Measurements from ENCODE around the gene TVP23B. TPM values are rescaled to one million over a fixed set of nuclear protein-coding genes. Genes with fewer than 3 reads are reported as not detected.
A peak's percentile ranks its signal among the peaks of the same experiment; 100 is the strongest.
"Not testable (repeated sequence)": the region's sequence is repeated elsewhere in the genome, so short reads cannot be mapped to it uniquely, and the experiment has no call there.

TVP23B gene
- total RNA-seq, 1 donor from 2014 or later: 38.3 TPM

DNA sequence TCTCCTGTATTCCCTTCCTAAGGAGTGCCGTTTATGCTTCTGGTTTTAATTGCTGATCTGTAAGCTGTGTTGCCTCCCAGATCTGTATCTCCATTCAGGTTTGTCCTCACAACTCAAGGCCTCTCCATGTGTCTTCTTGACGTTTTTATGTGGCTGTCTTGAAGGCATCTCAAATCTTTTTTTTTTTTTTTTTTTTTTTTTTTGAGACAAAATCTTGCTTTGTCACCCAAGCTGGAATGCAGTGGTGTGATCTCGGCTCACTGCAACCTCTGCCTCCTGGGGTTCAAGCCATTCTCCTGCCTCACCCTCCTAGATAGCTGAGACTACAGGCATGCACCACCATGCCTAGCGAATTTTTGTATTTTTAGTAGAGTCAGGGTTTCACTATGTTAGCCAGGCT is 13.9 kb downstream of the TVP23B start:
- not testable (repeated sequence) for DNase-seq

DNA sequence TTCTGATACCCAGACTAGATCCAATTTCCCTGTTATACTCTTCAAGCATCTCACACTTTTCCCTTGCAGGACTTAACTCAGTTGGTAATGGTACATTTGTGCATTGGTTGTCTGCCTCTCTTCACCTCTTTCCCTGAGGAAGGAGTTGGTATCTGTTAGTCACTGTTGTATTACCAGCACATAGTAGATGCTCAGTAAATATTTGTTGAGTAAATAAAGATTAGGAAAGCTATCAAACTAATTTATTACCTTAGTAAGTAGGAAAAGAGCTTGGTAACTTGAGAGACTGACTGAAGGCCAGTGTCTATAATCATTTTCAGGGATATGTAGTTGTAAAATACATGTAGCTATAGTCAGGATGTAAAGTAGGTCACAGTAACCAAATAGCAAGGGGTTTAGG is 15.9 kb downstream of the TVP23B start:
- DNase-seq: not testable (repeated sequence)

DNA sequence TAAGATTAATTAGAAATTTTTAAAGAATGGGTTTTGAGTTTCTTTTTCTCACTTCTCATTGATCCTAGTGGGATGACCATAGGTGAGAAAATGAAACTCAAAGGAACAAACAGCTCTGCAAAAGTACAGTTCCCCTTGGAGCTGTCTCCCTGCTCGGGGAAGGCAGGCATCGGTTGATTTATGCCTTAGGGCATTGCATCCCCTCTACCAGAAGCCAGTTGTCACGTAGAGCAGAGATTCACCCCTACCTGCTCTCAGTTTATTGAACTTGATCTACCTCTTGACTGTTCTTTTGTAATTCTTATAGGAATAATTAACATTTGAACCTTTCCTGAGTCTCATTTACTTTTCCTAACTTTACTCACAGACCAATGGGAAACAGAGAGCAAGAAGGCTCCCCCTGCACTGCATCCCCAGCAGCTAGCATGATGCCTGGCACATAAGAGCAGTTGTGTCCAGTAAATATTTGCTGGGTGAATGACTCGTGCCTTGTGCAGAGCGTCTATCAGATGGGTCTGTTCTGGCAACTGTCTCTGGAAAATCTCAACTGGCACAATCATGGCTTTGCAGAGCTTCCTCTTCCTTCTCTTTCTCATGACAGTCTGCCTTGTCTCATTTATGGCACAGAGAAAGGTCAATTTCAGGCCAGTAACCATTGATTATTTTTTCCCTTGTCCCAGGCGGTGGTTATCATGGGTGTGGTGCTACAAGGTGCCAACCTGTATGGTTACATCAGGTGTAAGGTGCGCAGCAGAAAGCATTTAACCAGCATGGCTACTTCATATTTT is 22.7 kb downstream of the TVP23B start:
- not testable (repeated sequence) for DNase-seq

DNA sequence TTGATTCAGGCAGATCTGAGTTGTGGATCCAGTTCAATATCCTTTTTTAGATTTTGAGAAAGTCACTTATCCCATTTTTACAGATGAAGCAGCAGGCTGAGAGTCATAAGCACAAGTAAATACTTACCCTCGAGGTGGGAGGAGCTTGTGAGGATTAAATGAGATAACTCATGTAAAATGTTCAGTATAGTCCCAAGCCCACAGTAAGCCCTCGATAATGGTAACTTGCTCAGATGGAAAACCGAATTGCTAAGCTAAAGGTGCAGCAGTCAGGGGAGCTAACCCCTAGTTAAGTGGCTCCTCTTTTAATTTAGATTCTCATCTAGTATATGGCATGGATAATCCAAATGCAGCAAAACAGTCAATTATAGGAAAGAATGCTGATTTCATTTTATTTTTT is 34.9 kb downstream of the TVP23B start:
- DNase-seq: not testable (repeated sequence)

DNA sequence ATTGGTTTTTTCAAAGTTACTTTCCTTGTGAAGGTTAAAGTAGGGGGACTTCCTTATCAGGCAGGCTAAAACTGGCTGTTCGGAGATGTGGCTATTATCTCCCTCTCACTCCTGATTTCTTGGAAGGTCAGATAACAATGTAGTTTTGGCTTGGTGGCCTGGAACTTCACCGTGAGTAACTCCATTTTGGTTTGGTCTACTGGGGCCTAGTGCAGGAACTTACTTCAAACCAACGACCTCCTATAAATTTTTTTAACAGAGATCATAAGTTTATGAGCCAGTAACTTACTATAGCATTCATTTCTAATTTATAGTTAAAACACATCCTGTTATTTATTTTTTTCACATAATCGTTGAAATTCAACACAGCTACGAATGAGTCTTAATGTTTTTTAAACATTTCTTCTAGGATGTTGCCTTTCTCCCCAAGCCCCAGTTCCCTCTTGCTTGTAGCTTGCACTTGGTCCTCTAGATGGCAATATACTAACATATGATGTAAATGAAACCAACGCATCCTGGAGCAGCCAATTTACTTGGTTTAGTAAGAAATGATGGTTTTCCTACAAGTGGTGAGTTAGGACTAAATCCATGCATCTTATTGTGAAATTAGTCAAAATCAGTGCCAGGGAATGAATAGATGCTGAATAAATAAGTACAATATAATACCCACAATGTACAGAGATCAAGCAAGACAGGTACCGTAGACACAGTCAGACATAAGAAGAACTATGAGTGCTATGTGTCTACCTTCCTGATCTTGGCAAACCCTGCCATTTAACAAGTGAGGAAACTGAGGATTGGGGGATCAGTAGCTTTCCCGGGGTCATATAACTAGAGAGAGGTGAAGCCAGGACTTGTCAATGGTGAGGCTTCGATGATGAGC is 35.7 kb downstream of the TVP23B start:
- peak; percentile 19 for DNase-seq

DNA sequence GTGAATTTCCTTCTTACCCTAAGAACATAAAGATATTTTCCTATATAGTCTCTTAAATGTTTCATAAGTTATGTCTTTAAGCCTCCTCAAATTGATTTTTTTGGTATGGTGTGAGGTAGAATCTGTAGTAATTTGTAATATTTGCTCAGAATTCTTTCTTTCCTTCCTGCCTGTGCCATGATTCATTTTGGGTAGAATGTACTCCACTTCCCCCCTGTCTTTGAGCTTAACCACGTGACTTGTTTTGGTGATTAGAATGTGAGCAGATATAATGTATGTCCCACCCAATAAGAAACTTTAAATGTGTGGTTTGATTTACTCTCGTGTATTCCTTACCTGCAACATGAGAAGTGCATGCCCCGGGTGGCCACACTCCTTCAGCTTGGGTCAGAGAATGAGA is 40.4 kb downstream of the TVP23B start:
- DNase-seq: not testable (repeated sequence)

DNA sequence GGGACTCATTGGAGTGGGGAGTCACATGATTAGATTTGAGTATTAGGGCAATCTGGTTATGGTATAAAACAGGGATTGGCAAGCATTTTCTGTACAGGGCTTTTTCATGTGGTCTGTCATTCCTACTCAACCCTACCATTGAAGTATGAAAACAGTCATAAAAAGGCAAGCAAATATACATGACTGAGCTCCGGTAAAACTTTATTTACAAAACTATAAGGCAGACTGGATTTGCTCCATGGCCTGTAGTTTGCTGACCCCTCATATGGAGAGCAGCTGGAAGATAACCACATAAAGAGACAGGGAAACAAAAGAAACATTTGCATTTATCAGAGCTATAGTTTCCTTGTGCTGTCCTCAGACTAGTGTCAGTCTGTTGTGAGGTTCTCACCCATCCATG is 46.6 kb downstream of the TVP23B start:
- DNase-seq: not testable (repeated sequence)

DNA sequence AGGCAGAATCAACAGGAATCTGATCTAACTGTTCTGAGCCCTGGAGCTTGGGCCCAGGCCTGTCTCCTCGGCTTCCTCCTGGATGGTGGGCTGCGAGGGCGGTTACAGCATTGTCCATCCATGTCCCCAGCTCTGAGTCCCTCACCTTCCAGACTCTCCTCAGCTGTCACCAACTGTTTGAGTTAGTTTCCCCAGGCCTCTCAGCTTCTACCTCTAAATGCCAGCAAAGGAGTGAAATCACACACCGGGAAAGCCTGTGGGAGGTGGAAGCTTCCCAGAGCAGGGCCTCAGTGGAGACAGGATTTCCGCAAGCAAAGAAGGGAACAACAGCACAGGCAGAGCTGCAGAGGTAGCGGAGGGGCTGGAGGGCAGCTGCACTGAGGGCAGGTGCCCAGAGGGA is 67.5 kb downstream of the TVP23B start:
- no peak for DNase-seq

DNA sequence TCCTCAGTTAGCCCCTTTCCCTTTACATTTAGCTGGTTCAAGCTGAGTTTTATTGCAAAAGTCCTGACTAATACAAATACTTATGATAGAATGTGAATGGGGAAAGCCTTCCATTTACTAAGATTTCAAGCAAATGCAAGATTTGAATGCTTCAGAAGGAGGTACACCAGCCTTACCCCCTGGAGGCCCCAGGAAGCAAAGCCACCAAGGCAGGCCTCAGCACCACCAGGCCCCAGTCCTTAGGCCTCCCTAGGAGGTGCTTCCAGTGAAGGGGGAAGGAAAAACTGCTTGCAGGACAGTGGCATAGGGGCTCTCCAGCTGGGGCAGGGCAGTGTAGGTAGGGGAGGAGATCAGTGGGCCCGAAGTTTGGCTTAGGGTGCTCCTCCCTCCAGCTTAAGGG is 69.7 kb downstream of the TVP23B start:
- no peak for DNase-seq

DNA sequence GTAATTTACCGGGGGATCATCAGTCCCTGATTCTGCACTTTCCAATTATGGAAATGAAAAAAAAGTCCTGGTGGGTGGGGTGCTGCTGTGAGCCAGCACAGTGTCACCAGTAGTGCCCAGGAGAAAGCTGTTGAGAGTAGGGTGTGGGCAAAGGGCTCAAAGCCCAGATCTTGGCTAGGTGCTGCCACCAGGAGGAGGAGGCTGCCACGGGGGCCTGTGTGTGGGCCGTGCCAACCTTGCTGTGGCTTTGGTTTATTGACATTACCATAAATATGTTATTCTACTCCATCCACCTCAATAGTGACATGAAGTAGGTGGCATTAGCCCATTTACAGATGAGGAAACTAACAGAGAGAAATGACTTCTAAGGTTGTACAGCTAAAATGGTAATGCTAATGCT is 70.2 kb downstream of the TVP23B start:
- no peak for DNase-seq

DNA sequence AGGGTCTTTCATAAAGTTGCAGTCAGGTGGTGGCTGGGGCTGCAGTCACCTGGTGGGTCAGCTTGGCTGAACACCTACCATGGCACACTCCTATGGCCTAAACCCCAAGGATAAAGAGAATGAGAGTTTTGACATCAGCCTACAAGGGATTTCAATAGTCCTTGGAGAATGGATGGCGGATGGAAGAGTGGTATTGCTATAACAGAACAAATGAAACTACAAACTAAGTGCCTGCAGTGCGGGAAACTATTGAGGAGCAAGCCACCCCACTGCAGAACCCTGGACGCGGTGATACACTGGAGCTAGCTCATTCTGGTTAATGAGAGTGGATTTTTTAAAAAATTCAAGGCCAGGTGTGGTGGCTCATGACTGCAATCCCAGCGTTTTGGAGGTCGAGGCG is 74.0 kb downstream of the TVP23B start:
- DNase-seq: no peak

DNA sequence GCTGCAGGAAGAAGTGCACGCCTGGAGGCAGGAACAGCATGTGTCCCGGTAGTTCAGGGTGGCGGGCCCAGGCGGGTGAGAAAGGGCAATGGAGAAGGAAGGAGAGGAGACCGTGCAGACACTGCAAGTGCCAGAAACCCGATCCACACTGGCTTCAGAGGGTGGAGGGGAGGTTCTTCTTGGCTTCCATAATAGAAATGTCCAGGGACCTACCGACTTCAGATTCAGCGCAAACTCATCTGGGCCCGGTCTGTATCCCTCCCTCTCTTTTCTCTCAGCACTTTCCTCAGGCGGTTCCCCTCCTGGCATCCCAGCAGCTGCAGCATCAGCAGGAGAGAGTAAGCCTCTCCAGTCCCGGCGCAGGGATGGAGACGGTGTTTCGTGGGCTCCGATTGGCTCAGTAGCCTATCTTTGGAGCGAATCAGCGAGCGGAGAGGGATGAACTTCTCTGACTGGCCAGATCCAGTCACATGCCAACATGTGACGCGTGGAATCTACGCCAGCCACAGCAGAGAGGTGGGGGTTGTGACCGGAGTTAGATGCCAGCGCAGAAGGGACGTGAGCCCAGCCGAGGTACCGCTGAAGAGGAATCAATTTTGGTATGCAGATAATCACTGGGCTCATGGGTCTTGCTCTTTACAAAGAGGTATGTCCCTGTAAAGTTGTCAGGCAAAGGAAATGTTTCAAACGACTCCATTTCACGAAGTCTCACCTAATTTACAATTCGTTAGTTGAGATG is 75.0 kb downstream of the TVP23B start:
- DNase-seq: peak; percentile 98

Other genes with a start within 250 kb of the TVP23B start
- not detected for gene TBC1D28, start 136.8 kb upstream of the TVP23B start, total RNA-seq
- gene FOXO3B, start 98.9 kb upstream of the TVP23B start, total RNA-seq: 5.2 TPM
- 0.49 TPM for gene FBXW10, start 37.1 kb upstream of the TVP23B start, total RNA-seq
- 51.9 TPM for gene PRPSAP2, start 76.9 kb downstream of the TVP23B start, total RNA-seq
- gene SLC5A10, start 171.0 kb downstream of the TVP23B start, total RNA-seq: 0.20 TPM
- gene FAM83G, start 223.6 kb downstream of the TVP23B start, total RNA-seq: 24.2 TPM

All from skin of body (tissue), 2 donors.